Neural cell (in vitro differentiated cells): ENCODE data around the gene VPREB1. TPM values are rescaled to one million over a fixed set of nuclear protein-coding genes. Genes with fewer than 3 reads are reported as not detected.
A peak's percentile ranks its signal among the peaks of the same experiment; 100 is the strongest.

ENCODE experiments used
- H2AFZ ChIP-seq: fragments of 200-600, 300-800 bp; sonication (generic), shearing (Covaris generic); 2 replicates; pipeline ENCODE4 v1.6.0; 2014; ENCODE audit warnings: low read depth, mild to moderate bottlenecking, antibody characterized with exemption, low read length, moderate library complexity
- H3F3A ChIP-seq: fragments of 200-600 bp; shearing (Covaris generic); 2 replicates; pipeline ENCODE4 v1.6.1; 2016; ENCODE audit warnings: mild to moderate bottlenecking, moderate library complexity, mixed read lengths, antibody characterized with exemption, low read length; ENCODE audit not compliant: insufficient read depth, poor library complexity, severe bottlenecking
- H3K27ac ChIP-seq: fragments of 200-600, 300-800 bp; sonication (generic), shearing (Covaris generic); 2 replicates; pipeline ENCODE4 v1.5.1; 2014; ENCODE audit warnings: mild to moderate bottlenecking, low read length, moderate library complexity
- H3K27me3 ChIP-seq: fragments of 300-800, 200-600 bp; sonication (generic), shearing (Covaris generic); 2 replicates; pipeline ENCODE4 v1.6.0; 2014; ENCODE audit warnings: mild to moderate bottlenecking, low read depth, low read length, moderate library complexity; ENCODE audit not compliant: insufficient read depth
- H3K36me3 ChIP-seq: fragments of 300-800, 200-600 bp; sonication (generic), shearing (Covaris generic); 2 replicates; pipeline ENCODE4 v1.5.1; 2014; ENCODE audit warnings: mild to moderate bottlenecking, antibody characterized with exemption, low read length, moderate library complexity; ENCODE audit not compliant: insufficient read depth
- H3K4me2 ChIP-seq: fragments of 300-800, 200-600 bp; sonication (generic), shearing (Covaris generic); 2 replicates; pipeline ENCODE4 v1.6.0; 2014; ENCODE audit warnings: mild to moderate bottlenecking, low read length
- H3K4me3 ChIP-seq: fragments of 300-800, 200-600 bp; sonication (generic), shearing (Covaris generic); 2 replicates; pipeline ENCODE4 v1.5.1; 2014; ENCODE audit warnings: mild to moderate bottlenecking, low read length, moderate library complexity
- H3K79me2 ChIP-seq: fragments of 200-600 bp; shearing (Covaris generic); replicated peaks from 2 replicates; pipeline ENCODE4 v1.6.0; 2014; ENCODE audit warnings: mild to moderate bottlenecking, low read length, moderate library complexity; ENCODE audit not compliant: insufficient read depth
- H3K9ac ChIP-seq: fragments of 300-800, 200-600 bp; sonication (generic), shearing (Covaris generic); 2 replicates; pipeline ENCODE4 v1.6.1; 2016; ENCODE audit warnings: mild to moderate bottlenecking, low read length, mixed read lengths
- H3K9me2 ChIP-seq: fragments of 200-600 bp; shearing (Covaris generic); 2 replicates; pipeline ENCODE4 v1.6.1; 2016; ENCODE audit warnings: mild to moderate bottlenecking, low read length, mixed read lengths; ENCODE audit not compliant: insufficient read depth
- H3K9me3 ChIP-seq: fragments of 200-600, 300-800 bp; sonication (generic), shearing (Covaris generic); 2 replicates; pipeline ENCODE4 v1.6.1; 2016; ENCODE audit warnings: mild to moderate bottlenecking, mixed run types, low read length, moderate library complexity, mixed read lengths
- H4K20me1 ChIP-seq: fragments of 200-600 bp; shearing (Covaris generic); 2 replicates; pipeline ENCODE4 v1.6.1; 2016; ENCODE audit warnings: mild to moderate bottlenecking, mixed run types; ENCODE audit not compliant: insufficient read depth
- EP300 ChIP-seq: fragments of 450-650 bp; conservative IDR thresholded peaks from 2 replicates; pipeline ENCODE4 v1.6.1; 2014; ENCODE audit warnings: antibody characterized with exemption, mild to moderate bottlenecking, moderate library complexity; ENCODE audit not compliant: poor library complexity, severe bottlenecking
- EZH2 ChIP-seq: fragments of 200-600, 300-800 bp; shearing (Covaris generic), sonication (generic); IDR thresholded peaks from 2 replicates; pipeline ENCODE4 v1.6.1; 2014; ENCODE audit warnings: antibody characterized with exemption, low read length, borderline replicate concordance, mild to moderate bottlenecking; ENCODE audit not compliant: insufficient read depth, poor library complexity, severe bottlenecking
- MXI1 ChIP-seq: fragments of 450-650 bp; conservative IDR thresholded peaks from 2 replicates; pipeline ENCODE4 v1.6.1; 2014; ENCODE audit warnings: antibody characterized with exemption, mild to moderate bottlenecking; ENCODE audit not compliant: poor library complexity, severe bottlenecking
- POLR2AphosphoS5 ChIP-seq: IDR thresholded peaks from 2 replicates; pipeline ENCODE4 v1.6.1; 2012
- RAD21 ChIP-seq: fragments of 450-650 bp; conservative IDR thresholded peaks from 2 replicates; pipeline ENCODE4 v1.6.1; 2014; ENCODE audit warnings: antibody characterized with exemption, mild to moderate bottlenecking, moderate library complexity
- SMC3 ChIP-seq: fragments of 450-650 bp; conservative IDR thresholded peaks from 2 replicates; pipeline ENCODE4 v1.6.1; 2014; ENCODE audit warnings: antibody characterized with exemption, mild to moderate bottlenecking, moderate library complexity; ENCODE audit not compliant: poor library complexity
- TAF1 ChIP-seq: IDR thresholded peaks from 2 replicates; pipeline ENCODE4 v1.6.1; 2012; ENCODE audit warnings: low read depth
- polyA plus RNA-seq: library from polyadenylated mRNA; depleted of rRNA; stranded (reverse); fragments of >200 nt; gene quantifications from 2 replicates; pipeline ENCODE4 v1.2.3, GENCODE V29; 2014
- TF ChIP-seq, protein P1 (sequence below): IDR thresholded peaks from 2 replicates; pipeline ENCODE4 v1.6.1; 2012; ENCODE audit warnings: borderline replicate concordance
- TF ChIP-seq, protein P2 (sequence below): fragments of 450-650 bp; IDR thresholded peaks from 2 replicates; pipeline ENCODE4 v1.5.1; 2014; ENCODE audit warnings: antibody characterized with exemption, mild to moderate bottlenecking, moderate library complexity; ENCODE audit not compliant: poor library complexity, severe bottlenecking

VPREB1 gene
- polyA plus RNA-seq, 1 donor from 2014 or later = not detected

DNA sequence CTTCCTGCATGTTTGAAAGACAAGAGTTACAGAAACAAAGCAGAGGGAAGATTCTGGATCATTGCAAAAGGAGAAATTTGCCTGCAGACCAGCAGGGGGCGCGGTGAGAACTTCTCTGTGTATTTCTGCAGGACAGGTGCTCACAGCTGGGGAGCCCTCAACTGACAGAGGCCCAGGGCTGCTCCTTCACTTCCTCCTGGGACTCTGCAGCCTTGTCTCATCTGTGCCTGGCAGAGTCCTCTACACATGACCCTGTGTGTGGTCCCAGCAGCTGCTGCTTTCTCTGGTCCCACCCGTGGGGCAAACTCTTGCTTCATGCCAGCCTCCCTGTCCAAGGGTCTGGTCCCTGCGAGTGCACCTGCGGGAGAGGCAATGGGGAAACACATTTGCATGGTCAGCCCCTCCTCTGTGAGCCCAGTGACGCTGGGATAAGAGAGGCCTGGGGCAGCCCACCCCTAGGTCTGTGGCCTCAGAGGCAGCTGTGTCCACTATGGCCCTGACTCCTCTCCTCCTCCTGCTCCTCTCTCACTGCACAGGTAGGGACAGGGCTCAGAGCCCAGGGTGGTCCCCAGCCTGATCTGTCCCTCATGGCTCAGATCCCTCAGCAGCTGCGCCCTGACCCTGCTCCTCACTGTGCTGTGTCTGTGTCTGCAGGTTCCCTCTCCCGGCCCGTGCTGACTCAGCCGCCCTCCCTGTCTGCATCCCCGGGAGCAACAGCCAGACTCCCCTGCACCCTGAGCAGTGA lies 43.2 kb upstream of the VPREB1 start:
- H4K20me1 ChIP-seq = no peaks in the 10 kb centered on the region
- H2AFZ ChIP-seq = no peak overlapping the region
- no peak overlapping the region for H3K4me3 ChIP-seq
- H3K9ac ChIP-seq = no peak overlapping the region
- H3K9me2 ChIP-seq = no peaks in the 10 kb centered on the region
- no peaks in the 10 kb centered on the region for H3K79me2 ChIP-seq
- H3K4me2 ChIP-seq = no peak overlapping the region
- H3K27me3 ChIP-seq = peaks cover 19% of the 10 kb centered on the region
- no peaks in the 10 kb centered on the region for H3K36me3 ChIP-seq
- TF ChIP-seq TAF1 (no peak), RAD21 (no peak)
- TF ChIP-seq, protein P1, sequence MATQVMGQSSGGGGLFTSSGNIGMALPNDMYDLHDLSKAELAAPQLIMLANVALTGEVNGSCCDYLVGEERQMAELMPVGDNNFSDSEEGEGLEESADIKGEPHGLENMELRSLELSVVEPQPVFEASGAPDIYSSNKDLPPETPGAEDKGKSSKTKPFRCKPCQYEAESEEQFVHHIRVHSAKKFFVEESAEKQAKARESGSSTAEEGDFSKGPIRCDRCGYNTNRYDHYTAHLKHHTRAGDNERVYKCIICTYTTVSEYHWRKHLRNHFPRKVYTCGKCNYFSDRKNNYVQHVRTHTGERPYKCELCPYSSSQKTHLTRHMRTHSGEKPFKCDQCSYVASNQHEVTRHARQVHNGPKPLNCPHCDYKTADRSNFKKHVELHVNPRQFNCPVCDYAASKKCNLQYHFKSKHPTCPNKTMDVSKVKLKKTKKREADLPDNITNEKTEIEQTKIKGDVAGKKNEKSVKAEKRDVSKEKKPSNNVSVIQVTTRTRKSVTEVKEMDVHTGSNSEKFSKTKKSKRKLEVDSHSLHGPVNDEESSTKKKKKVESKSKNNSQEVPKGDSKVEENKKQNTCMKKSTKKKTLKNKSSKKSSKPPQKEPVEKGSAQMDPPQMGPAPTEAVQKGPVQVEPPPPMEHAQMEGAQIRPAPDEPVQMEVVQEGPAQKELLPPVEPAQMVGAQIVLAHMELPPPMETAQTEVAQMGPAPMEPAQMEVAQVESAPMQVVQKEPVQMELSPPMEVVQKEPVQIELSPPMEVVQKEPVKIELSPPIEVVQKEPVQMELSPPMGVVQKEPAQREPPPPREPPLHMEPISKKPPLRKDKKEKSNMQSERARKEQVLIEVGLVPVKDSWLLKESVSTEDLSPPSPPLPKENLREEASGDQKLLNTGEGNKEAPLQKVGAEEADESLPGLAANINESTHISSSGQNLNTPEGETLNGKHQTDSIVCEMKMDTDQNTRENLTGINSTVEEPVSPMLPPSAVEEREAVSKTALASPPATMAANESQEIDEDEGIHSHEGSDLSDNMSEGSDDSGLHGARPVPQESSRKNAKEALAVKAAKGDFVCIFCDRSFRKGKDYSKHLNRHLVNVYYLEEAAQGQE = no peak
- TF ChIP-seq, protein P2, sequence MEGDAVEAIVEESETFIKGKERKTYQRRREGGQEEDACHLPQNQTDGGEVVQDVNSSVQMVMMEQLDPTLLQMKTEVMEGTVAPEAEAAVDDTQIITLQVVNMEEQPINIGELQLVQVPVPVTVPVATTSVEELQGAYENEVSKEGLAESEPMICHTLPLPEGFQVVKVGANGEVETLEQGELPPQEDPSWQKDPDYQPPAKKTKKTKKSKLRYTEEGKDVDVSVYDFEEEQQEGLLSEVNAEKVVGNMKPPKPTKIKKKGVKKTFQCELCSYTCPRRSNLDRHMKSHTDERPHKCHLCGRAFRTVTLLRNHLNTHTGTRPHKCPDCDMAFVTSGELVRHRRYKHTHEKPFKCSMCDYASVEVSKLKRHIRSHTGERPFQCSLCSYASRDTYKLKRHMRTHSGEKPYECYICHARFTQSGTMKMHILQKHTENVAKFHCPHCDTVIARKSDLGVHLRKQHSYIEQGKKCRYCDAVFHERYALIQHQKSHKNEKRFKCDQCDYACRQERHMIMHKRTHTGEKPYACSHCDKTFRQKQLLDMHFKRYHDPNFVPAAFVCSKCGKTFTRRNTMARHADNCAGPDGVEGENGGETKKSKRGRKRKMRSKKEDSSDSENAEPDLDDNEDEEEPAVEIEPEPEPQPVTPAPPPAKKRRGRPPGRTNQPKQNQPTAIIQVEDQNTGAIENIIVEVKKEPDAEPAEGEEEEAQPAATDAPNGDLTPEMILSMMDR = peak; percentile 70
- H3K27ac ChIP-seq = no peak overlapping the region
- H3K9me3 ChIP-seq = no peaks in the 10 kb centered on the region
- H3F3A ChIP-seq = no peaks in the 10 kb centered on the region

DNA sequence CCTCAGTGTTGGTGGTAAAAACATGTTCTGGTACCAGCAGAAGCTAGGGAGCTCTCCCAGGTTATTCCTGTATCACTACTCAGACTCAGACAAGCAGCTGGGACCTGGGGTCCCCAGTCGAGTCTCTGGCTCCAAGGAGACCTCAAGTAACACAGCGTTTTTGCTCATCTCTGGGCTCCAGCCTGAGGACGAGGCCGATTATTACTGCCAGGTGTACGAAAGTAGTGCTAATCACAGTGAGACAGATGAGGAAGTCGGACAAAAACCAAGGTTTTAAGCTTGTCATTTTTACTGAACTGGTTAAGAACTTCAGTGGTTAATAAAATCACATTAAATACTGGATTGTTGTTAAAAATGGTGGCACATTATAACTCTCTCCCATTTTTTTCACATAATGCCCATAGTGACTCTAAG lies 42.6 kb upstream of the VPREB1 start:
- H3K9me2 ChIP-seq = no peaks in the 10 kb centered on the region
- no peak overlapping the region for H3K4me2 ChIP-seq
- TF ChIP-seq TAF1 = no peak
- TF ChIP-seq POLR2AphosphoS5 = no peak
- TF ChIP-seq EP300 = no peak
- TF ChIP-seq MXI1 = no peak
- no peak for TF ChIP-seq RAD21
- TF ChIP-seq EZH2 = no peak
- TF ChIP-seq, protein P2 = no peak
- no peak for TF ChIP-seq SMC3
- TF ChIP-seq, protein P1 = no peak
- no peak overlapping the region for H3K27ac ChIP-seq
- no peak overlapping the region for H2AFZ ChIP-seq
- H3K4me3 ChIP-seq = no peak overlapping the region
- H3K36me3 ChIP-seq = no peaks in the 10 kb centered on the region
- no peak overlapping the region for H3K9ac ChIP-seq
- no peaks in the 10 kb centered on the region for H3F3A ChIP-seq
- peaks cover 25% of the 10 kb centered on the region for H3K27me3 ChIP-seq
- no peaks in the 10 kb centered on the region for H4K20me1 ChIP-seq
- no peaks in the 10 kb centered on the region for H3K9me3 ChIP-seq
- no peaks in the 10 kb centered on the region for H3K79me2 ChIP-seq
